ENCODE measurements around the gene GNG13. TPM values are rescaled to one million over a fixed set of nuclear protein-coding genes. Genes with fewer than 3 reads are reported as not detected.
"Not testable (repeated sequence)": the region's sequence is repeated elsewhere in the genome, so short reads cannot be mapped to it uniquely, and the experiment has no call there.

The GNG13 gene
- total RNA-seq, 2 experiments from 2014 or later: not detected

- H3K9me3 Mint-ChIP-seq: no peaks in the 10 kb centered on the region
- POLR2A ChIA-PET: no interaction called here
- ATAC-seq (ENCODE audit: low read depth): no peak
- DNase-seq: no peak
- H3K36me3 Mint-ChIP-seq: no peaks in the 10 kb centered on the region
- peaks cover 7% of the 10 kb centered on the region for H3K4me1 Mint-ChIP-seq
- peaks cover 7% of the 10 kb centered on the region for H3K27me3 Mint-ChIP-seq
- no peak overlapping the region for H3K27ac Mint-ChIP-seq
- H3K4me3 Mint-ChIP-seq: no peak overlapping the region
Measured at GRCh38 chr16:759110-759910, 41.2 kb downstream of the GNG13 start.

GRCh38 chr16:756428-756827 lies 44.1 kb downstream of the GNG13 start:
- Mint-ChIP-seq H3K27me3 (peaks cover 7% of the 10 kb centered on the region), H3K4me3 (no peak overlapping the region), H3K36me3 (no peaks in the 10 kb centered on the region), H3K4me1 (peaks cover 7% of the 10 kb centered on the region), H3K9me3 (no peaks in the 10 kb centered on the region), H3K27ac (no peak overlapping the region)
- no peak for ATAC-seq (ENCODE audit: low read depth)
- no peak for DNase-seq
- POLR2A ChIA-PET: no interaction called here

- DNase-seq (no peak), ATAC-seq (ENCODE audit: low read depth) (peak; percentile 45)
- no peak overlapping the region for H3K27ac Mint-ChIP-seq
- H3K4me3 Mint-ChIP-seq: no peak overlapping the region
- no peaks in the 10 kb centered on the region for H3K9me3 Mint-ChIP-seq
- peaks cover 7% of the 10 kb centered on the region for H3K4me1 Mint-ChIP-seq
- H3K36me3 Mint-ChIP-seq: no peaks in the 10 kb centered on the region
- H3K27me3 Mint-ChIP-seq: peaks cover 7% of the 10 kb centered on the region
- POLR2A ChIA-PET: interaction anchor here (0.8 to 1.0 kb wide), 2 partner anchors 12 to 14 kb away, joined by 3 to 5 read pairs; partner anchors contain the start of gene CIAO3
Measured at GRCh38 chr16:754656-755055, 45.9 kb downstream of the GNG13 start.

GRCh38 chr16:754121-754607 lies 46.4 kb downstream of the GNG13 start:
- H3K27me3 Mint-ChIP-seq; H3K36me3 Mint-ChIP-seq; DNase-seq; H3K4me1 Mint-ChIP-seq; H3K4me3 Mint-ChIP-seq; ATAC-seq (ENCODE audit: low read depth); H3K9me3 Mint-ChIP-seq; H3K27ac Mint-ChIP-seq: not testable (repeated sequence)
- POLR2A ChIA-PET: interaction anchor here (0.7 to 1.0 kb wide), 2 partner anchors 11 to 35 kb away, joined by 3 read pairs; no protein-coding TSS in a partner anchor

GRCh38 chr16:752007-752312 lies 48.6 kb downstream of the GNG13 start:
- POLR2A ChIA-PET: no interaction called here
- no peak overlapping the region for H3K4me3 Mint-ChIP-seq
- no peak for DNase-seq
- no peak overlapping the region for H3K27ac Mint-ChIP-seq
- H3K27me3 Mint-ChIP-seq: peaks cover 7% of the 10 kb centered on the region
- H3K36me3 Mint-ChIP-seq: no peaks in the 10 kb centered on the region
- H3K4me1 Mint-ChIP-seq: peaks cover 2% of the 10 kb centered on the region
- no peak for ATAC-seq (ENCODE audit: low read depth)
- H3K9me3 Mint-ChIP-seq: no peaks in the 10 kb centered on the region

- Mint-ChIP-seq H3K4me1 (peaks cover 2% of the 10 kb centered on the region), H3K9me3 (no peaks in the 10 kb centered on the region), H3K27me3 (peaks cover 4% of the 10 kb centered on the region), H3K4me3 (no peak overlapping the region), H3K27ac (no peak overlapping the region), H3K36me3 (no peaks in the 10 kb centered on the region)
- POLR2A ChIA-PET: no interaction called here
- DNase-seq (no peak), ATAC-seq (ENCODE audit: low read depth) (no peak)
Measured at GRCh38 chr16:751152-752006, 49.2 kb downstream of the GNG13 start.

GRCh38 chr16:750485-750884 lies 50.0 kb downstream of the GNG13 start:
- H3K4me3 Mint-ChIP-seq: no peak overlapping the region
- H3K9me3 Mint-ChIP-seq: no peaks in the 10 kb centered on the region
- H3K4me1 Mint-ChIP-seq: peaks cover 2% of the 10 kb centered on the region
- POLR2A ChIA-PET: interaction anchor here (0.8 kb wide), 1 partner anchor 13 kb away, joined by 3 read pairs; no protein-coding TSS in a partner anchor
- no peak for ATAC-seq (ENCODE audit: low read depth)
- H3K27ac Mint-ChIP-seq: no peak overlapping the region
- no peaks in the 10 kb centered on the region for H3K36me3 Mint-ChIP-seq
- DNase-seq: no peak
- H3K27me3 Mint-ChIP-seq: peaks cover 2% of the 10 kb centered on the region

GRCh38 chr16:749010-749409 lies 51.5 kb downstream of the GNG13 start:
- H3K4me1 Mint-ChIP-seq: no peaks in the 10 kb centered on the region
- no peak overlapping the region for H3K4me3 Mint-ChIP-seq
- POLR2A ChIA-PET: interaction anchor here (1.2 kb wide), 1 partner anchor 8 kb away, joined by 3 read pairs; the partner anchor contains the start of gene CIAO3
- DNase-seq (no peak), ATAC-seq (ENCODE audit: low read depth) (no peak)
- H3K9me3 Mint-ChIP-seq: no peaks in the 10 kb centered on the region
- H3K36me3 Mint-ChIP-seq: no peaks in the 10 kb centered on the region
- no peaks in the 10 kb centered on the region for H3K27me3 Mint-ChIP-seq
- no peak overlapping the region for H3K27ac Mint-ChIP-seq

Small RNA genes within 50 kb of the gene (microRNA-seq; reads per million reads assigned to microRNA genes)
- gene MIR662: not detected

Other genes starting within 250 kb of the GNG13 start
- not detected for gene PRR35, start 240.3 kb downstream of the GNG13 start, total RNA-seq
- 1 to 10 TPM; 3.0 to 3.6 TPM for gene NHLRC4, start 233.7 kb downstream of the GNG13 start, total RNA-seq
- gene PIGQ, start 230.8 kb downstream of the GNG13 start, total RNA-seq: 10 to 100 TPM; 46.3 to 54.3 TPM
- gene RAB40C, start 210.7 kb downstream of the GNG13 start, total RNA-seq: 10 to 100 TPM; 15.1 to 18.2 TPM
- gene WFIKKN1, start 169.7 kb downstream of the GNG13 start, total RNA-seq: under 1 TPM; 0.47 to 0.60 TPM
- gene METTL26, start 164.4 kb downstream of the GNG13 start, total RNA-seq: 10 to 100 TPM; 75.7 to 81.2 TPM
- 10 to 100 TPM; 35.4 to 43.0 TPM for gene MCRIP2, start 158.9 kb downstream of the GNG13 start, total RNA-seq
- gene WDR90, start 151.4 kb downstream of the GNG13 start, total RNA-seq: 10 to 100 TPM; 73.2 to 79.1 TPM
- gene RHOT2, start 132.6 kb downstream of the GNG13 start, total RNA-seq: 100 to 1,000 TPM; 173 to 183 TPM
- gene RHBDL1, start 125.1 kb downstream of the GNG13 start, total RNA-seq: 1 to 10 TPM; 1.1 to 1.7 TPM
- 10 to 100 TPM; 74.3 to 93.3 TPM for gene STUB1, start 120.3 kb downstream of the GNG13 start, total RNA-seq
- 10 to 100 TPM; 34.0 to 38.3 TPM for gene JMJD8, start 116.4 kb downstream of the GNG13 start, total RNA-seq
- gene WDR24, start 110.3 kb downstream of the GNG13 start, total RNA-seq: 10 to 100 TPM; 18.7 to 20.3 TPM
- 10 to 100 TPM; 15.9 to 21.8 TPM for gene FBXL16, start 94.9 kb downstream of the GNG13 start, total RNA-seq
- 10 to 100 TPM; 10.0 to 12.4 TPM for gene METRN, start 85.6 kb downstream of the GNG13 start, total RNA-seq
- gene ANTKMT, start 79.6 kb downstream of the GNG13 start, total RNA-seq: 10 to 100 TPM; 21.6 to 23.2 TPM
- 1 to 10 TPM; 5.8 to 6.1 TPM for gene CCDC78, start 74.3 kb downstream of the GNG13 start, total RNA-seq
- 10 to 100 TPM; 25.8 to 34.2 TPM for gene HAGHL, start 73.6 kb downstream of the GNG13 start, total RNA-seq
- 10 to 100 TPM; 39.6 to 42.4 TPM for gene CIAO3, start 59.7 kb downstream of the GNG13 start, total RNA-seq
- gene MSLN, start 40.0 kb downstream of the GNG13 start, total RNA-seq: not detected
- gene RPUSD1, start 12.4 kb downstream of the GNG13 start, total RNA-seq: 10 to 100 TPM; 25.1 to 26.6 TPM
- gene CHTF18, start 12.1 kb downstream of the GNG13 start, total RNA-seq: 10 to 100 TPM; 92.8 to 94.2 TPM
- gene LMF1, start 170.2 kb upstream of the GNG13 start, total RNA-seq: 10 to 100 TPM; 26.6 to 31.3 TPM
- gene SOX8, start 181.0 kb upstream of the GNG13 start, total RNA-seq: under 1 TPM; 0.50 to 0.60 TPM

All from activated naive CD8-positive, alpha-beta T cell treated with anti-CD3 and anti-CD28 coated beads, Interleukin-2, amount 10 ng/mL, durations not matched to agents 7 days and 5 days (primary cell).